EH (cell line): Measurements from ENCODE around the gene PLA2G10.
"Not testable (repeated sequence)": the region's sequence is repeated elsewhere in the genome, so short reads cannot be mapped to it uniquely, and the experiment has no call there.

Source experiments
- DNase-seq: peaks from one replicate; pipeline ENCODE4 v3.0.0-alpha.2; 2015; ENCODE audit warnings: low read depth

The PLA2G10 gene

DNA sequence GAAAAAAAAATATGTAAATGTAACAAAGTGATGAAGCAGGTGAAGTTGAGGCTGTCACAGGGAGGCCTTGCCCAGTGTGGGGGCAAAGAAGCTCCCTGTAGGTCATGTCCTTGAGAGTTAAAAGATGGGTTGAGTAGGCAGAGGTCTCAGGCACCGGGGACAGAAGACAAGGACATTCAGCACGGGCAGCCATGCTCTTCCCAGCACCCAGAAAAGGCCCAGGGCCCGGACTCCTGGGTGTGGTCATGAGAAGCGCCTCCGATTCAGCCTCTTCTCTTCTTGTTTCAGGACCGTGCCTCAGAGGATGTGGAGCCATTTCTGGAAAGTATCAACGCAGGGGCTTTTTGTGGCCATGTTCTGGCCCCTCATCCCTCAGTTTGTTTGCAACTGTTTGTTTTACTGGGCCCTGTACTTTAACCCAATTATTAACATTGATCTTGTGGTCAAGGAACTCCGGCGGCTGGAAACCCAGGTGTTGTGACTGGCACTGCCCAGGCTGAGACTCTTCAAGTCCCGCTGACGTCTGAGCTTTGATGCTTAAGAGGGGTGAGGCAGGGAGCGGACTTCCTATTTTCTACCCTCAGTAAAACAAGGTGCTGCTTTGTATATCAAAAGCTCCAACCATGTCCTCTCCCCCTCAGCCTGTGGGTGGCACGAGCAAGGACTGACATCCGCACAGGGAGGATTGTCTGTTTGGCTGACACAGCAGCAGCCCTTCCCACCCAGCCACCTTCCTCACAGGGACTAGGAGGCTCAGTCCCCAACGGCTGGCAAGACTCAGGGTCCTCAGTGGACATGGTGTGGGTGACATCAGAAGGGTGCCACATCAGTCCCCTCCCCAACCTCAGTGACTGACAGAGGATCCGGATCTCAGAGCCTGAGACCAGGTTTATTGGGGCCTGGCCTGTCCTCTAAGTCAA lies 26.5 kb downstream of the PLA2G10 start:
- DNase-seq, result no peak

GRCh38 chr16:14658063-14658462 lies 36.0 kb downstream of the PLA2G10 start:
- no peak for DNase-seq

DNA sequence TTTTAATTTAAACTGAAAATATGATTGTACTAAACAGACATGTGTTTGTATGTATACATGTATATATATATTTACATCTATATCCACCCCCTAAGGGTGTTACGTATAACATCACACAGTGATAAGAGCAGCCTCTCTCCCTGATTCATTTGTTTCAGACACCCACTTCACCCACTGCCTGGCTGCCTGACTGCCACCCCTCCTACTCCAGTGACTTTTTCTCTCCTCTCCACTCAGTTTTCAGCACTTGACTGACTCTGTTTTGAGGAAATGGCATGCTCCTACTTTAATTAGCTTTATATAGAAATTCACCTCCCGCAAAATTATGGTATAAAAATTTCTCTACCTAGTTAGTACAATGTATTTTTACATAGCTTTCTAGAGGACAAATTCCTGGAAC lies 41.4 kb downstream of the PLA2G10 start:
- DNase-seq, result no peak

DNA sequence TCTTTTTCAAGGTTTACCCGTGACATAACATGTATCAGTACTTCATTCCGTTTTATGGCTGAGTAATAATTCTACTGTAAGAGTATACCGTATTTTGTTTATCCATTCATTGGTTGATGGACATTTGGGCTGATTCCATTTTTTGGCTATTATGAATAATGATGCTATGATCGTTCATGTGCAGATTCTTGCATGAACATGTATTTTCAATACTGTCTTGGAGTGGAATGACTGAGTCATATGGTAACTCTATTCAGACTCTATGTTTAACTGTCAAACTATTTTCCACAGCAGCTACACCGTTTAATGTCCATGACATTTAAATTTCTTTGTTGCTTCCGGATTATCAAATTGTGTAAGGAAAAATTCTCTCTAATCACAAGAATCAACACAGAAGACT lies 43.5 kb downstream of the PLA2G10 start:
- DNase-seq, result no peak

DNA sequence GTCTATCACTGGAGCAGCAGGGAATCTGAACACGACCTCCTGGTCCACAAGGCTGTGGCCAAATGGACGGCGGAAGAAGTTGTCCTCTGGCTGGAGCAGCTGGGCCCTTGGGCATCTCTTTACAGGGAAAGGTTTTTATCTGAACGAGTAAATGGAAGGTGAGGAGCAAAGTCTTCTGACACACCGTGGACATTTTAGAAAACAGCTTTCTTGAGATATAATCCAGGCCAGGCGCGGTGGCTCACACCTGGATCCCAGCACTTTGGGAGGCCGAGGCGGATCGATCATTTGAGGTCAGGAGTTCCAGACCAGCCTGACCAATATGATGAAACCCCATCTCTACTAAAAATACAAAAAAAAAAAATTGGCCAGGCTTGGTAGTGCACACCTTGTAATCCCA lies 44.3 kb downstream of the PLA2G10 start:
- DNase-seq, result no peak

GRCh38 chr16:14641926-14642325 lies 52.2 kb downstream of the PLA2G10 start:
- DNase-seq, result no peak

GRCh38 chr16:14641206-14641605 lies 52.9 kb downstream of the PLA2G10 start:
- DNase-seq, result no peak

- no peak for DNase-seq
These were observed 53.6 kb downstream of the PLA2G10 start for GRCh38 chr16:14640538-14640937.

DNA sequence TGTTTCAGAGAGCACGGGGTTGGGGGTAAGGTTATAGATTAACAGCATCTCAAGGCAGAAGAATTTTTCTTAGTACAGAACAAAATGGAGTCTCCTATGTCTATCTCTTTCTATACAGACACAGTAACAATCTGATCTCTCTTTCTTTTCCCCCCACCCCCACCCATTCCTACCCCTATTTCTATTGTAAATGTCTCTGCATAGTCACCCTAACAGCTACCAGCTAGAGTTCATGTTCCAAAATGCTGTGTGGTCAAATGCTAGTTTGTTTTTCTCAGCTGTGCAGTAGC lies 57.2 kb downstream of the PLA2G10 start:
- DNase-seq, result not testable (repeated sequence)

GRCh38 chr16:14636179-14636950 lies 57.7 kb downstream of the PLA2G10 start:
- not testable (repeated sequence) for DNase-seq

DNA sequence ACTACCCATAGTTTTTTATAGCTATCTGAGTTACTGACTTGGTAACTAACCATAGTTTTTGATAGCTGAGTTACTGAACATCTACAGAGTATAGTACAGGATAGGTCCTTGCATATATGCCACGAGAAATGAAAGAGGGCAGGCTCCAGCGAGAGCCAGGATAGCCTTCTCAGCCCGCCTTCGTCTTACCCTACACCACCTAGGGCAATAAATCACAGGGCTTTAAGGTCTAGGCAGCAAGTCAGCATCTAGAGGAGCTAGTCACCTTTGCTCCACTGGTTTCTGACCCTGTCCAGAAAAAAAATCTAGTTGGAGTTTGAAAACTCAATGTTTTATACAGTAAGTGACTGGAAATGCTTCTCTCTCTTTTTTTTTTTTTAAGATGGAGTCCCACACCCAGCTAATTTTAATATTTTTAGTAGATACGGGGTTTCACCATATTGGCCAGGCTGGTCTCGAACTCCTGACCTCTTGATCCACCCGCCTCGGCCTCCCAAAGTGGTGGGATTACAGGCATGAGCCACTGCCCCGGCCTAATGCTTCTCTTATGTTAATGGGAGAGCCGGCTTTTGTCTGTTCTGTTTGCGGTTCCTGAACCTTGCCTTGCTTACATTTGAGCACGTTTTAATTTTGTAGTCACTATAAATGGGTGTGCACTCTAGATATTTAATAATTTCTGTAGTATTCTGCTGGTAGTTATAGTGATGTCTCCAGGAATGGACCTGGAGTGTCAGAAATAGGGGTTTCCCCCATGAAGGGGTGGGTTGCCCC lies 58.5 kb downstream of the PLA2G10 start:
- DNase-seq, result no peak

GRCh38 chr16:14634389-14634725 lies 59.8 kb downstream of the PLA2G10 start:
- no peak for DNase-seq

DNA sequence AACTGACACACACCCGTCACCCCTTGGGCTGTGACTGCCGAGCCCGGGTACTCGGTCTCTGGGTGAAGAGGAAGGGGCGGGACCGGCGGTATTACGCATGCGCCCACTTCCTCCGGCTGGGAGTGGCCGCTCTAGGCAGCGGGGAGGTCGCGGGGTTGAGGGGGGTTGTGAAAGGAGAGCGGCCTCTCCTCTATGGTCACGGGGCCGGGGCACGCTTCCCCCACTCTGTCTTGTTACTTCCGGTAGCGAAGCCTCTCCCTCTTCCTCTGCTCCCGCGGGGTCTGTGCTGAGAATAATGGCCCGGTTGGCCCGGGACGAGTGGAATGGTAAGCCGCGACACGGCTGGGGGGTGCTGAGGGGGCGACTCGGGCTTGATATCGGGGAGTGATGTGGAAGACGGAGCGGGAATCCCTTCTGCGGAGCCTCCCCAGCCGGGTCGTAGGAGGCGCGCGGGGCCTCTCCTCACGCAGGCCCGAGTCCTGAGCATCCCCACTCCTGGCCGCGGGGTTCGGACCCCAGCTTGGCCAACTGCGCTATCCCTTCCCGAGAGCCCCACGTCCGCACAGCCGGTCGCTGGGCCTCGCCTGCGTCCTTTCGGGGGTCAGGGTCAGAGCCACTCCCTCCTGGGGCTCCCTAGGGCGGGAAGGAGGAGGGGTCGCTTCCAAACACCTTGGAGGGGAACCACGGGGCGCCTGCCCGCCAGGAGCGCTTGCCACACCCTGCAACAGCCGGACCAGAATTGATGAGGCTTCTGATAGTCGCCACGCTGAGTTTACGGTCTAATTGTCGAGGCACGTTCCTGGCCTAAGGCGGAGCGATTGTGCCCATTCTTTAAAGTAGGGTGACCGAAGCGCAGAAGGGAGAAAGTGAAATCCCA lies 61.2 kb downstream of the PLA2G10 start, which contains the start of gene BFAR:
BFAR (plus strand) TSS at position 259 of the 877 bp plus-strand sequence. CDS start 11,396 bp downstream, outside the sequence.
- peak; percentile 98 for DNase-seq

DNA sequence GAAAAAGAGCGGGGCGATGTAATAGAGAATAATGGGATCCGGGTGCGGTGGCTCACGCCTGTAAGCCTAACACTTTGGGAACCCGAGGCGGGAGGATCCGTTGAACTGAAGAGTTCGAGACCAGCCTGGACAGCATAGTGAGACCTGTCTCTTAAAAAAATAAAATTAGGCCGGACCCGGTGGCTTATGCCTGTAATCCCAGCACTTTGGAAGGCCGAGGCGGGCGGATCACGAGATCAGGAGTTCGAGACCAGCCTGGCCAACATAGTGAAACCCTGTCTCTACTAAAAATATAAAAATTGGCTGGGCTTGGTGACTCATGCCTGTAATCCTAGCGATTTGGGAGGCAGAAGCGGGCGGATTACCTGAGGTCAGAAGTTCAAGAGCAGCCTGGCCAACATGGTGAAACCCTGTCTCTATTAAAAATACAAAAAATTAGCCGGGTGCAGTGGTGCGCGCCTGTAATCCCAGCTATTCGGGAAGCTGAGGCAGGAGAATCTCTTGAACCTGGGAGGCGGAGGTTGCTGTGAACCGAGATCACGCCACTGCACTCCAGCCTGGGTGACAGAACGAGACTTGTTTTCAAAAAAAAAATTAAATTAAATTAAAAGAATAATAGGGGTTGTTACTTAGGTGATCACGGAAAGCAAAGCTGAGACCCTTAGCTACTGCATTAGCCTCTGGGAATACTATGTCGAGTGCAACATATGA lies 63.3 kb downstream of the PLA2G10 start:
- not testable (repeated sequence) for DNase-seq

- DNase-seq, result peak; percentile 98
These were observed 64.0 kb downstream of the PLA2G10 start, which contains the start of gene PARN for GRCh38 chr16:14629919-14630619. Gene PARN, minus strand, starts transcription at chr16:14630260. Its CDS starts 135 bp downstream, at chr16:14630125.

DNA sequence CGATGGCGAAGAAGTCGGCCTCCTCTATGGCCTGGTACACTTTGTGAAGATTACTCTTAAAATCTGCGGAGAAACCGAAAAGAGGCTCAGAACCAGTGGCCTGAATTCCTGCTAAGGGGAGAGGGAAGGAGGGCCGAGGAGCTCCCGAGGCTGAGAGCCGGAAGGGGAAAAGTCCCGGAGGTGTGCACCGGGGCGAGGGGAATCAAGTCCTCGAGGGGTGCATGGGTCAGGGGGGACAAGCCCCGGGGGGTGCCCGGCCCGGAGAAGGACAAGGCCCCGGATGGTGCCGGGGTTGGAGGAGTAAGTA lies 64.5 kb downstream of the PLA2G10 start:
- DNase-seq, result no peak

- peak; percentile 15 for DNase-seq
These were observed 65.1 kb downstream of the PLA2G10 start for GRCh38 chr16:14628806-14629611.

GRCh38 chr16:14627078-14627477 lies 67.0 kb downstream of the PLA2G10 start:
- DNase-seq, result no peak
